Stimulated activated naive CD8-positive, alpha-beta T cell treated with anti-CD3 and anti-CD28 coated beads, Interleukin-15, amount 100 ng/mL, for 72 hours (primary cell): ENCODE data around the gene DENND10.
"Not testable (repeated sequence)": the region's sequence is repeated elsewhere in the genome, so short reads cannot be mapped to it uniquely, and the experiment has no call there.

Experiments used
- ATAC-seq: fragments of 150-1000 bp; cut with Tn5 transposase; 2 replicates; pipeline ENCODE4 v1.10.0; 2021; ENCODE audit warnings: mild to moderate bottlenecking, moderate library complexity
- DNase-seq, 2 donors: peaks; one replicate each; pipeline ENCODE4 v3.0.0; 2021 to 2022
- H3K27ac Mint-ChIP-seq, 2 donors: one replicate each; pipeline ENCODE4 v1.8.0; 2022; ENCODE audit warnings: mild to moderate bottlenecking in 2 of 2, mixed read lengths in 2 of 2, moderate library complexity in 2 of 2
- H3K27me3 Mint-ChIP-seq: one replicate; pipeline ENCODE4 v1.8.0; 2022; ENCODE audit warnings: mixed read lengths
- H3K4me1 Mint-ChIP-seq: one replicate; pipeline ENCODE4 v1.8.0; 2022; ENCODE audit warnings: mild to moderate bottlenecking, mixed read lengths
- H3K4me3 Mint-ChIP-seq, 2 donors: one replicate each; pipeline ENCODE4 v1.8.0; 2022; ENCODE audit warnings: mild to moderate bottlenecking in 2 of 2, mixed read lengths in 2 of 2, moderate library complexity in 1 of 2
- H3K9me3 Mint-ChIP-seq, 2 donors: one replicate each; pipeline ENCODE4 v1.8.0; 2022; ENCODE audit warnings: mixed read lengths in 2 of 2

Gene DENND10

GRCh38 chr10:119138346-119139306 is 34.7 kb downstream of the DENND10 start:
- Mint-ChIP-seq H3K4me3 (no peak overlapping the region), H3K9me3 (no peaks in the 10 kb centered on the region), H3K27ac (peak overlapping the region in 1 of 2 donors; percentile 50), H3K27me3 (no peaks in the 10 kb centered on the region), H3K4me1 (peaks cover 21% of the 10 kb centered on the region)
- no peak for DNase-seq
- no peak for ATAC-seq

DNA sequence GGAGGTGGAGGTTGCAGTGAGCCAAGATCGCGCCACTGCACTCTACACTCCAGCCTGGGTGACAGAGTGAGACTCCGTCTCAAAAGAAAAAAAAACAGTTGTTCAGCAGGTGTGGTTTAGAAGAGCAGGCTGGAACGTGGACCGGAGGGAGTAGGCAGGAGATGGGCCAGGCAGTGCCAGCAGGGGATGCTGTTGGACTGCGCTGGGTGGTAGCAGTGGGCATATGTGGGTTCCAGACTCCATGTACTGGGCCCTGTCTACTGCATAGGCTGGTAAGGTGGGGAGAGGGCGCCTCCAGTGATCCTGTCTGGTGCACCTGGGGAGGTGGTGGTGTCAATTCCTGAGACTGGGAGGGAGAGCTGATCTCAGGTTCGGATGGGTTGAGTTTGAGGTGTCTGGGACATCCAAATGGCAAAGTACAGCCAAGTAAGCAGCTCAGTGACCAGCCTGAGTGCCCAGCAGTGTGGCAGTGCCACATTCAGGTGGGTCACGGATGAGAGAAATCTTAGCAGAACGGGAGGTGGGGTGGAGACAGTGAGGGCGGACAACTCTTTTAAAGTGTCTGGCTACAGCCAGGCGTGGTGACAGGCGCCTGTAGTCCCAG is 35.7 kb downstream of the DENND10 start:
- Mint-ChIP-seq H3K27ac (peak overlapping the region; percentile 47 to 65), H3K4me3 (no peak overlapping the region), H3K4me1 (peaks cover 16% of the 10 kb centered on the region), H3K27me3 (no peaks in the 10 kb centered on the region), H3K9me3 (no peaks in the 10 kb centered on the region)
- DNase-seq: peak; percentile 49 to 57
- ATAC-seq: peak; percentile 91

- H3K4me1 Mint-ChIP-seq: peaks cover 16% of the 10 kb centered on the region
- no peak overlapping the region for H3K4me3 Mint-ChIP-seq
- H3K27me3 Mint-ChIP-seq: no peaks in the 10 kb centered on the region
- H3K27ac Mint-ChIP-seq: peak overlapping the region; percentile 2 to 21
- DNase-seq: no peak
- no peaks in the 10 kb centered on the region for H3K9me3 Mint-ChIP-seq
- no peak for ATAC-seq
Measured at GRCh38 chr10:119140603-119141245, 36.8 kb downstream of the DENND10 start.

DNA sequence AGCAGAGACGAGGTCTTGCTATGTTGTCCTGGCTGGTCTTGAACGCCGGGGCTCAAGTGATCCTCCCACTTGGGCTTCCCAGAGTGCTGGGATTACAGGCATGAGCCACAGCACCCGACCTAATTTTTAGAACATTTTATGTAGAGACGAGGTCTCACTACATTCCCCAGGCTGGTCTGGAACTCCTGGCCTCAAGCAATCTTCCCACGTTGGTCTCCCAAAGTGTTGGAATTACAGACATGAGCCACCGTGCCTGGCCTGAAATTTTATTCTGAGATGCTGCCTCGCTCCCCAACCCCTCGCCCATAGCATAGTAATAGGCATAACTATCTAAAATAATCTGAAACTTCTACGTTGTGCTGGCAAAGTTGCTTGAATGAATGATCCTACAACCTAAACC is 39.7 kb downstream of the DENND10 start:
- DNase-seq (no peak), ATAC-seq (no peak)
- H3K27ac Mint-ChIP-seq: no peak overlapping the region
- no peak overlapping the region for H3K4me3 Mint-ChIP-seq
- no peaks in the 10 kb centered on the region for H3K27me3 Mint-ChIP-seq
- H3K9me3 Mint-ChIP-seq: no peaks in the 10 kb centered on the region
- peaks cover 11% of the 10 kb centered on the region for H3K4me1 Mint-ChIP-seq

DNA sequence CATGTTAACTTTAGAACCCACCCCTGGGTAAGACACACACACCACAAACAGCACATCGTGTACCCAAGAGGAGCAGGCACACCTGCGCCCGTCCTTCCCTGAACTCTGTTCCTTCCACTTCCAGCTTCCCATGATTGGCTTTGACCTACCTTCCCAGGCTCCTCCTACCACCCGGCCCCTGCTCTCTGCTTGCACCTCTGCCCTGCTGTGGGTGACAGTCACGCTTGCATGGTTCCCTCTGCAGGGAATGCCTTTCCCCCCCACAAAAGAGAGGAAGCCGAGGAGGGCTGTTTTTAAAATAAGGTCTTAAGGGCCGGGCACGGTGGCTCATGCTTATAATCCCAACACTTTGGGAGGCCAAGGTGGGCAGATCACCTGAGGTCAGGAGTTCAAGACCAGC is 45.2 kb downstream of the DENND10 start:
- ATAC-seq: no peak
- peak overlapping the region in 1 of 2 donors; percentile 56 for H3K27ac Mint-ChIP-seq
- no peaks in the 10 kb centered on the region for H3K9me3 Mint-ChIP-seq
- no peaks in the 10 kb centered on the region for H3K27me3 Mint-ChIP-seq
- H3K4me3 Mint-ChIP-seq: no peak overlapping the region
- H3K4me1 Mint-ChIP-seq: no peaks in the 10 kb centered on the region
- no peak for DNase-seq

DNA sequence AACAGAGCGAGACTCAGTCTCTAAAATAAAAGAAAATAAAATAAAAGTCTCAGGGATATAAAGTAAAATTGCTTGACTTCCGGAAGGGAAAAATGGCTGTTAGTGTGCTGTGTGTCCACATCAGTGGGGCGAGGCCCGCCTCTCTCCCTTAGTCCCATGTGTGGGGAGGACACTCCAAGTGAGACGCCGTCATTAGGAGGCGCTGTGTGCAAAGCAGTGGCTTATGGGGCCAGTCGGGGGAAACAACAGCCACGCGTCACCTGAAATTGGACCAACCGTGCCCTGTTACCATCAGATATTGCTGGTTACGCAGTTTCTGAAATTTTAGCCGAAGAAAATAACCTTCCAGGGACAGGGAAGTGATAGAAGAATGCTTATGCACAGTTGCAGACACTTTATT is 45.8 kb downstream of the DENND10 start:
- ATAC-seq: no peak
- H3K4me3 Mint-ChIP-seq: no peak overlapping the region
- H3K4me1 Mint-ChIP-seq: no peaks in the 10 kb centered on the region
- no peak for DNase-seq
- no peaks in the 10 kb centered on the region for H3K9me3 Mint-ChIP-seq
- H3K27me3 Mint-ChIP-seq: no peaks in the 10 kb centered on the region
- no peak overlapping the region for H3K27ac Mint-ChIP-seq

DNA sequence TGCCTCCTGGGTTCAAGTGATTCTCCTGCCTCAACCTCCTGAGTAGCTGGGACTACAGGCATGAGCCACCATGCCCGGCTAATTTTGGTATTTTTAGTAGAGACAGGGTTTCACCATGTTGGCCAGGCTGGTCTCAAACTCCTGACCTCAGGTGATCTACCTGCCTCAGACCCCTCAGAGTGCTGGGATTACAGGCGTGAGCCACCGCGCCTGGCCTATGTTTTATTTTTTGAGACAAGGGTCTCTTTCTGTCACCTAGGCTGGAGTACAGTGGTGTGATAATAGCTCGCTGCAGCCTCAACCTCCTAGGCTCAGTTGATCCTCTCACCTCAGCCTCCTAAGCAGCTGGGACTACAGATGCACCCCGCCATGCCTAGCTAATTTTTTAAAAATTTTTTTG is 47.7 kb downstream of the DENND10 start:
- H3K4me1 Mint-ChIP-seq, H3K9me3 Mint-ChIP-seq, H3K4me3 Mint-ChIP-seq, ATAC-seq, DNase-seq, H3K27ac Mint-ChIP-seq, H3K27me3 Mint-ChIP-seq: not testable (repeated sequence)

DNA sequence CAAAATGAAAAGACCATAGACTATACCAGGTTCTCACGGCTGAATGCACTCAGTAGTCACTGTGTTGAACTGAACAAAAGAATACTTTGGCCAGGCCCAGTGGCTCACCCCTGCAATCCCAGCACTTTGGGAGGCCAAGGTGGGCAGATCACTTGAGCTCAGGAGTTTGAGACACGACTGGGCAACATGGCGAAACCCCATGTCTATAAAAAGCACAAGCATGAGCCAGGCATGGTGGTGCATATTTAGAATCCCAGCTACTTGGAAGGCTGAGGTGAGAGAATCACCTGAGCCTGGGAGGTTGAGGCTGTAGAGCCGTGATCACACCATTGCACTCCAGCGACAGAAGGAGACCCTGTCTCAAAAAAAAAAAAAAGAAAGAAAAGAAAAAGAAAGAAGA is 49.1 kb downstream of the DENND10 start:
- DNase-seq: no peak
- Mint-ChIP-seq H3K9me3 (no peaks in the 10 kb centered on the region), H3K4me1 (no peaks in the 10 kb centered on the region), H3K27me3 (no peaks in the 10 kb centered on the region), H3K4me3 (no peak overlapping the region), H3K27ac (peak overlapping the region in 1 of 2 donors; percentile 44)
- no peak for ATAC-seq

DNA sequence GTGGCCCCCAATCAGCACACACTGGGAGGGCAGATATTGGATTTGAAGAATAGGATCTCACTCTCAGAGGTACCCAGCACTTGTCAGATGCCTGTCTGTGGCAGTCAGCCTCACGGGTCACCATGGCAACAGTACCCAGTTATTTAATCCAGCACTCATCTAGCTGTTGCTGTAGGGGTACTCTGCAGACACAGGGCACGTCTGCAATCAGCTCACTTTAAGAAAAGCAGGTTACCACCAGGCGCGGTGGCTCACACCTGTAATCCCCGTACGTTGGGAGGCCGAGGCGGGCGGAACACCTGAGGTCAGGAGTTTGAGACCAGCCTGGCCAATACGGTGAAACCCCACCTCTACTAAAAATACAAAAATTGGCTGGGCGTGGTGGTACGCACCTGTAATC is 49.7 kb downstream of the DENND10 start:
- Mint-ChIP-seq H3K4me1 (no peaks in the 10 kb centered on the region), H3K4me3 (no peak overlapping the region), H3K9me3 (no peaks in the 10 kb centered on the region), H3K27me3 (no peaks in the 10 kb centered on the region), H3K27ac (no peak overlapping the region)
- DNase-seq: no peak
- ATAC-seq: no peak

GRCh38 chr10:119159332-119159731 is 55.4 kb downstream of the DENND10 start:
- Mint-ChIP-seq H3K9me3 (no peaks in the 10 kb centered on the region), H3K27ac (no peak overlapping the region)
- DNase-seq: no peak

GRCh38 chr10:119161680-119162451 is 58.0 kb downstream of the DENND10 start:
- H3K27ac Mint-ChIP-seq: no peak overlapping the region
- ATAC-seq (no peak), DNase-seq (no peak)
- no peaks in the 10 kb centered on the region for H3K9me3 Mint-ChIP-seq
- peaks cover 47% of the 10 kb centered on the region for H3K4me1 Mint-ChIP-seq
- no peaks in the 10 kb centered on the region for H3K27me3 Mint-ChIP-seq
- H3K4me3 Mint-ChIP-seq: no peak overlapping the region

More at GRCh38 chr10:119159332-119159731, 55.4 kb downstream of the DENND10 start:
- ATAC-seq: no peak
- H3K4me3 Mint-ChIP-seq: no peak overlapping the region
- peaks cover 31% of the 10 kb centered on the region for H3K4me1 Mint-ChIP-seq
- no peaks in the 10 kb centered on the region for H3K27me3 Mint-ChIP-seq

GRCh38 chr10:119162452-119163092 is 58.7 kb downstream of the DENND10 start:
- H3K27ac Mint-ChIP-seq: no peak overlapping the region
- H3K4me3 Mint-ChIP-seq: no peak overlapping the region
- DNase-seq: no peak
- no peaks in the 10 kb centered on the region for H3K27me3 Mint-ChIP-seq
- peaks cover 52% of the 10 kb centered on the region for H3K4me1 Mint-ChIP-seq
- no peaks in the 10 kb centered on the region for H3K9me3 Mint-ChIP-seq
- ATAC-seq: no peak

DNA sequence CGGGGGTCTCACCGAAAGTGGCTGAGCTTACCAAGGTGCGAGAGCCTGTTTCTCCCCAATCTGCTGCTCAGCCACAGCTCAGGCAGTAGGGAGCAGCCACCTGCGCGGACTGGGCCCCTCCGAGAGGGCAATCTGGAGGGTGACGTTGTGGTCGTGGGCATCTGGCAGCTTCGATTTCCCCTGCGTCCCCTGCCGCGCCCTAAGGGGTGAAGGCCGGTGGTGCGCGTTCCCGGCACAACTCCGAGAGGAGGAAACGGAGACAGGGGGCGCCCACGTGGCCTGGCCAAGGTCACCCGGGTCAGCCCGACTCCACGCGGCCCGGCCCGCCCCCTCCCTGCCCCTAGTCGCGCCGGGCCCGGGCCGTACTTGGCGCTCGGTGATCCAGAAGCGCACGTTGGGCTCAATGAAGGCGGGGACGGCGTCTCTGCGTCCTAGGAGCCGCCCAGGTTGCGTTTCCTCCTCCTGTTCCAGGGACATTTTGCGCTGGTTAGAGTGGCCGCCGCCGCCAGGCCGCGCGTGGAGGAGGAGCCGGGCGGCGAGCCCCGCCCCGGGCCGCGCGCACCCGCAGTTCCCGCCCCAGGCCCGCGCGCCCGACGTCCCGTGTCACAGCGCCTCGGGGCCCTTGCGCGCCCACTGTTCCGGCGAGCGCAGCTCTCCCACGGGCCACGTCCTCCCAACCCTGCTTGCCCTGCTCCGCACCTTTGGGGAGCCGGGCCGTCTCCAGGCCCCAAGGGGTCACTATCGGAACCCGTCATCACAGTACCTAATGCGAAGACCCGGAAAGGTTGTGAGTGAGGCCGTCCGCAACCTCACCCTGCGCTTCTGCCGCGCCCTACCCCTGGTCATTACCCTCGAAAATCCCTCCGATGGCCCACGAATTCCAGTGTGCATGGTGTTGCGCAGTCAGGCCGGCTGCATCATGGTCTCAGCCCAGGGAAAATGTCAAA is 61.5 kb downstream of the DENND10 start, which contains the start of gene SFXN4:
Gene SFXN4, minus strand, starts transcription at position 544 of the 947 bp plus-strand sequence. Its CDS starts 67 bp downstream, at position 477.
- ATAC-seq (peak; percentile 93), DNase-seq (peak; percentile 82 to 83)
- H3K27me3 Mint-ChIP-seq: no peaks in the 10 kb centered on the region
- H3K27ac Mint-ChIP-seq: peak within 1 kb of the TSS; percentile 94 to 97
- H3K4me1 Mint-ChIP-seq: peaks cover 52% of the 10 kb centered on the region
- H3K4me3 Mint-ChIP-seq: peak within 1 kb of the TSS; percentile 88 to 93
- no peaks in the 10 kb centered on the region for H3K9me3 Mint-ChIP-seq

GRCh38 chr10:119166118-119166500 is 62.2 kb downstream of the DENND10 start:
- DNase-seq (no peak), ATAC-seq (peak; percentile 37)
- peak overlapping the region; percentile 88 to 93 for H3K4me3 Mint-ChIP-seq
- peak overlapping the region; percentile 94 to 97 for H3K27ac Mint-ChIP-seq
- H3K27me3 Mint-ChIP-seq: no peaks in the 10 kb centered on the region
- H3K9me3 Mint-ChIP-seq: no peaks in the 10 kb centered on the region
- peaks cover 52% of the 10 kb centered on the region for H3K4me1 Mint-ChIP-seq
